HCT116 (cell line): ENCODE data around the gene LRRC4C.
"Not testable (repeated sequence)": the region's sequence is repeated elsewhere in the genome, so short reads cannot be mapped to it uniquely, and the experiment has no call there.

Experiments used
- POLR2A ChIP-seq: IDR thresholded peaks from 2 replicates; pipeline ENCODE4 v1.7.0; 2011; ENCODE audit warnings: borderline replicate concordance; ENCODE audit not compliant: insufficient read depth, insufficient read length; ENCODE audit errors: extremely low read depth
- POLR2AphosphoS5 ChIP-seq: IDR thresholded peaks from 2 replicates; pipeline ENCODE4 v1.6.1; 2011; ENCODE audit warnings: mild to moderate bottlenecking, low read depth, low read length, moderate library complexity
- SP1 ChIP-seq: IDR thresholded peaks from 2 replicates; pipeline ENCODE4 v1.6.1; 2012; ENCODE audit warnings: low read depth
- TF ChIP-seq, protein P1 (sequence below), 3 experiments: fragments of 200-600 bp in 1 of 3; sonication (generic) in 1 of 3; IDR thresholded peaks in 2 of 3; conservative IDR thresholded peaks in 1 of 3; 2 replicates each; pipeline ENCODE4 v1.5.1; 2012 to 2017; ENCODE audit warnings: low read depth in 2 of 3, low read length in 2 of 3, antibody characterized with exemption in 1 of 3, borderline replicate concordance in 1 of 3, control low read depth in 1 of 3, mild to moderate bottlenecking in 1 of 3, mixed read lengths in 1 of 3, mixed run types in 1 of 3, moderate library complexity in 1 of 3; ENCODE audit not compliant: insufficient read depth in 1 of 3

DNA sequence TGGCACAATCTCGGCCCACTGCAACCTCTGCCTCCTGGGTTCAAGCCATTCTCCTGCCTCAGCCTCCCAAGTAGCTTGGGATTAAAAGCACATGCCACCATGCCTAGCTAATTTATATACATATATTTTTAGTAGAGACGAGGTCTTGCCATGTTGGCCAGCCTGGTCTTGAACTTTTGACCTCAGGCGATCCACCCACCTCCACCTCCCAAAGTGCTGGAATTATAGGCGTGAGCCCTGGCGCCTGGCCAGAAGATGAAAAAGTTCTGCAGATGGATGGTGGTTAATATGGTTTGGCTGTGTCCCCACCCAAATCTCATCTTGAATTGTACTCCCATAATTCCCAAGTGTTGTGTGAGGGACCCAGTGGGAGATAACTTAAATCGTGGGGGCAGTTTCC lies 937.4 kb downstream of the LRRC4C start:
- TF ChIP-seq, protein P1, sequence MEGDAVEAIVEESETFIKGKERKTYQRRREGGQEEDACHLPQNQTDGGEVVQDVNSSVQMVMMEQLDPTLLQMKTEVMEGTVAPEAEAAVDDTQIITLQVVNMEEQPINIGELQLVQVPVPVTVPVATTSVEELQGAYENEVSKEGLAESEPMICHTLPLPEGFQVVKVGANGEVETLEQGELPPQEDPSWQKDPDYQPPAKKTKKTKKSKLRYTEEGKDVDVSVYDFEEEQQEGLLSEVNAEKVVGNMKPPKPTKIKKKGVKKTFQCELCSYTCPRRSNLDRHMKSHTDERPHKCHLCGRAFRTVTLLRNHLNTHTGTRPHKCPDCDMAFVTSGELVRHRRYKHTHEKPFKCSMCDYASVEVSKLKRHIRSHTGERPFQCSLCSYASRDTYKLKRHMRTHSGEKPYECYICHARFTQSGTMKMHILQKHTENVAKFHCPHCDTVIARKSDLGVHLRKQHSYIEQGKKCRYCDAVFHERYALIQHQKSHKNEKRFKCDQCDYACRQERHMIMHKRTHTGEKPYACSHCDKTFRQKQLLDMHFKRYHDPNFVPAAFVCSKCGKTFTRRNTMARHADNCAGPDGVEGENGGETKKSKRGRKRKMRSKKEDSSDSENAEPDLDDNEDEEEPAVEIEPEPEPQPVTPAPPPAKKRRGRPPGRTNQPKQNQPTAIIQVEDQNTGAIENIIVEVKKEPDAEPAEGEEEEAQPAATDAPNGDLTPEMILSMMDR (IDR thresholded peaks at IDR 0.05 in 2 of 3, conservative IDR thresholded peaks at IDR 0.05 in 1 of 3; ENCODE audit: borderline replicate concordance in 1 of 3, insufficient read depth in 1 of 3, low read depth in 2 of 3, low read length in 2 of 3) = not testable (repeated sequence)
- TF ChIP-seq SP1, POLR2A, POLR2AphosphoS5: not testable (repeated sequence)
